Right ventricle myocardium inferior (tissue), 1 donor: ENCODE measurements around the gene CDC42EP3. TPM values are rescaled to one million over a fixed set of nuclear protein-coding genes. Genes with fewer than 3 reads are reported as not detected.

ENCODE experiments used
- ATAC-seq: fragments of 200-7000 bp; cut with Tn5 transposase; one replicate; pipeline ENCODE4 v1.9.1; 2020; ENCODE audit warnings: mild to moderate bottlenecking, moderate library complexity
- DNase-seq: peaks from one replicate; pipeline ENCODE4 v3.0.0; 2021; ENCODE audit errors: missing footprints
- intact Hi-C: fragments of 100-400 bp; cut with DNase I; formaldehyde crosslinking; loops from one replicate; pipeline ENCODE4 v1.11.0; 2022
- total RNA-seq: library from RNA; stranded (reverse); fragmentation: NEBNext Ultra II Directional; extraction: Animal tissue kit (Norgen Biotek cat#: 25700); gene quantifications from one replicate; pipeline ENCODE4 v1.2.1, GENCODE V29; 2021
- donor health status: DM: no; HTN: yes; CAD: no; lungs with severe emphysema.

The CDC42EP3 gene
- total RNA-seq, 1 donor from 2014 or later, result 91.3 TPM

GRCh38 chr2:37664231-37664643, 7.2 kb downstream of the CDC42EP3 start:
- ATAC-seq (no peak), DNase-seq (no peak)
- intact Hi-C loops, result no loop called here

DNA sequence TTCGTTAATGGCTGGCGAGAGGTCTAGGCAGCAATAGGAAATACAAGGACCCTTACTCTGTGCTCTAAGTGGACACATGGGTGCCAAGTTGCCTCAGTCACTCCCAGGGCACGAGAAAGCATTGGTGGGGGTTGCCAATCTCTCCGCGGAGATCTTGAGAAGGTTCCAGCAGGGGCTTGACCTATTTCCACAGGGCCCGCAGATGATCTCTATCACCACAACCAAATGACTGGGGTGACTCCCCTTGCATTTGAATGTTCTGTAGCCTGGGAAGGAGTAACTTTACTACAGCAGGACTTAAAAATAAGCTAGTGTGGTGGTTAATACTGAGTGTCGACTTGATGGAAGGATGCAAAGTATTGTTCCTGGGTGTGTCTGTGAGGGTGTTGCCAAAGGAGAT, 8.1 kb downstream of the CDC42EP3 start:
- ATAC-seq (no peak), DNase-seq (no peak)
- intact Hi-C loops, result no loop called here

- no peak for ATAC-seq
- intact Hi-C loops, result no loop called here
- DNase-seq, result no peak
These were observed 11.7 kb downstream of the CDC42EP3 start for GRCh38 chr2:37659723-37660122.

- intact Hi-C loops, result no loop called here
- DNase-seq, result no peak
- ATAC-seq, result no peak
These were observed 12.8 kb downstream of the CDC42EP3 start for GRCh38 chr2:37658682-37659081.

DNA sequence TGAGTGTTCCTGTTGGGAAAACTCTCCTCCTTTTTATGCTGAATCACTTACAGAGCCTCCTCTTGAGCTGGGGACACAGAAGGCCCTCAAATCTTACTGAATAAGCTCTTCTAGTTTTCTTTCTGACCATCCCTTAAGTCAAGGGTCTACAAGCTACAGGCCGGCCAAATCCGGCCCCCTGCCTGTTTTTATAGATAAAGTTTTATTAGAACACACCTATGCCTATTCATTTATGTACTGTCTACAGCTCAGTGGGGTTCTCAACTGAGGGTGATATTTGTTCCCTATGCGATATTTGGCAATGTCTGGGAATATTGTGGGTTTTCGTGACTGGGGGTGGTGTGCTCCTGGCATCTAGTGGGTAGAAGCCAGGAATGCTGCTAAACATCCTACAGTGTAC, 14.0 kb downstream of the CDC42EP3 start:
- DNase-seq, result no peak
- intact Hi-C loops, result loop anchor here (2.0 kb wide), 1 partner anchor 13 kb away; the partner anchor contains the start of gene CDC42EP3

DNA sequence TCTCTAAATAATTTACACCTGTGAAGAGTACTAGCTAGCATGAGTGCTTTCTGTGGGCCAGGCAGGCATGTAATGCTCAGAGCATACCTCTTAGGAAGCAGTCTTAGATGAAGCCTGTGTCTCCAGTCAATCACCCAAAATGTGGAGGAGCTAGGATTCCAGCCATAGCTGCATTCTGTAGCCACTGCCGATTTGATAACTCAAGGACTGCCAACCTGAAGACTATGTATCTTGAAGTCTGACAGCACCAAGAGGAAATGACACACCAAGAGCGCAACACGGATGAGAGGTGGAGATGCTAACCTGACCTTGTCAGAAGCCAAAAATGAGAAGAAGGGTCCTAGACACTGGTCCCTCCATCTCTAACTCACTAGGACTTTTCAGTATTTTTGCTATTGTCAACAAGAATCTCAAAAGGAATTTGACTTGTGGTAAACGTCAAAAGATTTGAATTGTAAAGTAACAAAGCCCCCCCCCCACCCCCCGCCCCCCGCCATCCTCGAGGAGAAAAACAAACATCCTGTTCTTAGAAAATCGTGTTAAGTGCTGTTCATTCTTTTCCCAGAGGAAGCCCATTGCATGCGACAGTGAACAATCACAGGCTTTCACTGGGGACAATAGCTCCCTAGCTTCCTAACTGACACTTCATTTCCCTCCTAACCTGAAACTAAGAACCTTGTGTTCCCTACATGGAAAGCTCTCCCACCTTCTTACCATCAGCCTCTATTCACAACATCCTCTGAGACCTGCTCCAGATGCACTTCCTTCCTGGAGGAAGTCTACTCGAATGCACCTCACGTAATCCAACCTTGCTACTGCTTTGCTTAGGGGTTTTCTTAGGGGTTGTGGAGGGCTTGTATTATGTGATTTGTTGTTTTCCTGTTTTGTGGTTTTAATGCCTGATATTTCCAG, 14.7 kb downstream of the CDC42EP3 start:
- DNase-seq, result no peak
- no peak for ATAC-seq
- intact Hi-C loops, result loop anchor here (2.0 kb wide), 1 partner anchor 14 kb away; the partner anchor contains the start of gene CDC42EP3

More for the DNA sequence above, 14.0 kb downstream of the CDC42EP3 start:
- no peak for ATAC-seq

DNA sequence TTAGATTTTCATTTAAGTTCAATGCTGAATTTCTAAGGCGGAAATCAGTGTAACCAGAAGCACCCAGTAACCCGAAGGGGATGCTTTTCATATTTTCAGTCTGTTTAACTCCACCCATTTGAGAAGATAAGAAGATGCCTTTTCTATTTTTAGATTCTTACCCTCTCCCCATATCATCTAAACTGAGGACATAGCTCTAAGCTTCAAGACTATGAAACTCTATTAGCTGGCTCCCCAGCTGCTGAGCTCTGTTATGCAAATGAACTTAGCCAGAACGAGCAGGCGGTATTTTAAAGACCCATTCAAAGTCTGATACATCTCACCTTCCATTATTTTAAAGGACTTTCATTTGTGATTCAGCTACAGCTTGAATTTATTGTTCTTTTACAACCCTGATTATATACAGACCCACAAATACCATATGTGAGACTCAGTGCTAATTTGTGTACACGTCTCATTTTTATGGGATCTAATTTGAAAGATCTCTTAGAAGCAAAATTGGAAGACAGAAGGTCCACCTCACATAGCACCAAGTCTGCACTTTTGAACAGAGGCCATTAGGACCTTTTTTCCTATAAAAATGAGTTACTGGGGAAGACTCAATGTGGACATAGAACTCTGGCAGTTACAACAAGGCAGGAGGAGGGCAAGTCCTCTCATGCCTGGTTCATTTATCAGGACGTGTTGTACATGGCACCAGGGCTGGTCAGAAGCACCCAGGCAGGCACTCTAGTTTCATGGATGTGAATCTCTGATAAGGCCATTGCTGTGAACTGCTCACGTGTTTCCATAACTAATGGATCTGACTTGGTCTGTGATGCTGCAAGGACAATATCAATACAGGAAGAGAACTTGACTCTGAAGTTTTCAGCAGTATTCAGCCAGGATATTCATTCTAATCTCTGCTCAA, 16.3 kb downstream of the CDC42EP3 start:
- ATAC-seq (peak; percentile 68), DNase-seq (no peak)
- intact Hi-C loops, result loop anchor here (5.0 kb wide), 4 partner anchors 68 to 222 kb away; no protein-coding TSS in a partner anchor

GRCh38 chr2:37654419-37654818, 17.0 kb downstream of the CDC42EP3 start:
- intact Hi-C loops, result loop anchor here (5.0 kb wide), 4 partner anchors 67 to 223 kb away; no protein-coding TSS in a partner anchor
- DNase-seq (no peak), ATAC-seq (no peak)

DNA sequence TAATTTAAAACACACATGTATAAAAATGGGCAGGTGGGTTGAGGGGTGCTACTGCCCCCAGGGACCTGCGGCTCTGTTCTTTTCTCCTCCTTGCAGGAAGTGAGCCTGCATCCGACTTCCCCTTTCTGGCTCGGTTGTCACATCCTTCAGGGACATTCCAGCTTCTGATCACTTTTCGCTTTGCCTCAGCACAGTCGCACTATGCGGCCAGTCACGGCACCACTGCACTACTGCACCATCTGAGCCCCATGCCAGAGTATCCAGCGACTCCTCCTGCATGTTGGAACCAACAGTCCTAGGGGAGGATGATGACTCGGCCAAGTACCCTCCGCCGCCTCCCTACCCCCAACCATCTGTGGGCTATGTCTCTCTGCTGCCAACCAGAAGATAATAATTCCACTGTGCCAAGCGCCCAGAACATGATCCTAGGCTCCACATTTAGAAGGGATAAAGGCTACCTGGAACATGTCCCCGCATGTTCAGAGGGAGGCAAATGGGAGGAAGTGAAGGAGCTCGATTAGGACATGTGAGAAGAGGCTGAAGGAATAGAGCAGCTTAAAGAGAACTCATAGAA, 17.6 kb downstream of the CDC42EP3 start:
- peak; percentile 84 for ATAC-seq
- peak; percentile 76 for DNase-seq
- intact Hi-C loops, result loop anchor here (5.0 kb wide), 4 partner anchors 67 to 223 kb away; no protein-coding TSS in a partner anchor

DNA sequence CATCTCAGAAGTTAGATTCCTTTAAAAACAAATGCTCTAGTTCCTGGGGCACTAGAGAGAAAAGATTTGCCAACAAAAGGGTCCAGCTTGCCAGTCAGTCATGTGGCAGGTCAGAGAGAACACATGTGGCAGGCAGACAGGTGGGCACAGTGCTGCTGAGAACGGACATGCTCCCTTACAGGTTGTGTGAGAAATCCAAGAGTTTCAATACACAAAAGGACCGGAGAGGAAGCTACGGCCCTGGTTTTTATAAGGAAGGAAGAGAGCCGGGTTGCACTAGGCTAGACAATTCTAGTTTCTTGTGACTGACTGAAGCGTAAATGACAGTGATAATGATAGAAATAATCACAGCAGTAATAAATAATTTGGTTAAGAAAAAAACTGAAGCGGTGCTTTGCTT, 18.3 kb downstream of the CDC42EP3 start:
- ATAC-seq (no peak), DNase-seq (no peak)
- intact Hi-C loops, result loop anchor here (5.0 kb wide), 4 partner anchors 66 to 224 kb away; no protein-coding TSS in a partner anchor

GRCh38 chr2:37652199-37652640, 19.2 kb downstream of the CDC42EP3 start:
- intact Hi-C loops, result loop anchor here (1.0 to 5.0 kb wide), 5 partner anchors 19 to 225 kb away; partner anchors contain the start of gene CDC42EP3
- ATAC-seq, result no peak
- no peak for DNase-seq

- intact Hi-C loops, result loop anchor here (5.0 kb wide), 4 partner anchors 63 to 227 kb away; no protein-coding TSS in a partner anchor
- ATAC-seq (no peak), DNase-seq (no peak)
These were observed 20.8 kb downstream of the CDC42EP3 start for GRCh38 chr2:37650548-37651093.

GRCh38 chr2:37649518-37649917, 21.9 kb downstream of the CDC42EP3 start:
- intact Hi-C loops, result no loop called here
- ATAC-seq, result no peak

GRCh38 chr2:37648331-37649011, 23.0 kb downstream of the CDC42EP3 start:
- intact Hi-C loops, result no loop called here

More at GRCh38 chr2:37649518-37649917, 21.9 kb downstream of the CDC42EP3 start:
- DNase-seq, result no peak

DNA sequence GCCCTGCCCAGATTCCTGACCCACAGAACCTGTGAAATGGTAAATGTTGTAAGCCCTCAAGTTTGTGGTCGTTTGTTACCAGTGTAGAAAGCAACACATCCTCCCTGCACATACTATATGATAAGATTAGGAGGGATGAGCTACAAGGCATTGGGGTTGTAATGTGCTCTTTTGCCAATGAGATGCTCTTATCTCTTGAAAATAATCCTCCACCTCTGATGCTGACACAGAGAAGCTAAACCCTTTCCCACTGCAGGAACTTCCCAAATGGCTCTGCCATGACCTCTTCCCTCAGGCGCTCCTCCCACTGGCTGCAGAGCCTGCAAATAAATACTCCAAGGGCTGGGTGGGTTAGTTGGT, 23.5 kb downstream of the CDC42EP3 start:
- ATAC-seq (no peak), DNase-seq (no peak)
- intact Hi-C loops, result no loop called here

More at GRCh38 chr2:37648331-37649011, 23.0 kb downstream of the CDC42EP3 start:
- peak; percentile 90 for DNase-seq
- ATAC-seq, result peak; percentile 83

DNA sequence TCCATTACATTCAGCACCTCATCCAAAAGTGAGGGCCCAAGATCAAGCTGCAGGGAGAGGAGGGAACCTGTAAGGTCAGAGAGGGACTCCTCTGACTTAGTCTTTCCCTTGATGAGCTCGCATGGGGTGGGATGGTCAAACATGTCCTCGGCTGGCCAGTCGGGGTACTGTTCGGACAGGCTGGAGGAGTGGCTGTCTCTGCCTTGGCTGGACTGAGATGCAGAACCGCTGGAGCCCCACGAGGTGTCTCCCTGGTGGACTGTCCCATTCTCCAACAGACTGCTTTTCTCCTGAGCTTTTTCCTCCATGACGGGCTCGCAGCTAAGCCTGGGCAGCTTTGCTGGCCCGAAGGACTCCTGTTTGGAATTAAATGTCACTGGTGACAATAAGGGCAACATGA, 25.6 kb downstream of the CDC42EP3 start:
- no peak for ATAC-seq
- intact Hi-C loops, result no loop called here
- DNase-seq, result no peak

- intact Hi-C loops, result no loop called here
- ATAC-seq, result no peak
These were observed 26.1 kb downstream of the CDC42EP3 start for GRCh38 chr2:37645362-37645761.

GRCh38 chr2:37644191-37644590, 27.3 kb downstream of the CDC42EP3 start:
- DNase-seq (no peak), ATAC-seq (no peak)
- intact Hi-C loops, result no loop called here

More at GRCh38 chr2:37645362-37645761, 26.1 kb downstream of the CDC42EP3 start:
- DNase-seq, result no peak
